GM19025 (cell line): ENCODE measurements around the gene CARMIL1.

Experiments
- ATAC-seq: cut with Tn5 transposase; IDR thresholded peaks from one replicate; pipeline ENCODE4 v1.9.1; 2021; ENCODE audit warnings: mild to moderate bottlenecking, low read depth, moderate library complexity; ENCODE audit not compliant: unreplicated experiment

The CARMIL1 gene

DNA sequence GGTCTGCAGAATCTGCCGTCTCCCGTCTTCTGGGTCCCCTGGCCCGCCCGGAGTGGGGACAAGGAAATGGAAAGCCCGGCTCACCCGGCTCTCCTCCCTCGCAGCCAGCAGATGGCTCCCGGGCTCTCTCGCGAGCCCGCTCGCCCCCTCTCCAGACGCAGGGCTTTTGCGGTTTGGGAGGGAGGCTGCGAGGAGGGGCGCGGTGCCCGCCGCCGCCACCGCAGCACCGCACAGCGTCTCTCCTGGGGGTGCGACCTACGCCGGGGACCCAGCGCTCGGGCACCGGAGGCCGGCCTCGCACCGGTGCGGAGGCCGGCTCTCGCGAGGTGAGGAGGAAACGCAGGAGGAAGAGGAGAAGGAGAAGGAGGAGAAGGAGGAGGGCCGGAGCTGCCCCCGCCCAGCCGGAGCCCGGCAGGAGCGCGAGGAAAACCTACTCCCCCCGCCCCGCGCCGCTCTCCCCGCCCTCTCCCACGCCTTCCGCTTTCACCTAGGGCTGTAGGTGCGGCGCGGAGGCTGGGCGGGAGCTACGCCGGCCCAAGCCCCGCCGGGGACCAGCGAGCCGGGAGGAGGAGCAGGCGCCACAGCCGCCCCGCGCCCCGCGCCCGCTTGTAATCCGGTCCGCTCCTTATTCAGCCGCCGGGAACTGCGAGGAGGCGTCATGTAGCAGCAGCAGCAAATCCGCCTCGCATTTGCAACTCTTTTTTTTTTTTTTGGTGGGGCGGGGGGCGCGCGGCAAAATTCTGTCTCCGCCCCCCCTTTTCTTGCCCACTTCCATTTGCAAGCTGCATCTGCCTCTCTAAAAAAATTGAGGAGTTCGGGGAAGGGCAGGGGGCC, at the start of gene CARMIL1:
Gene CARMIL1 (plus strand): TSS at position 461 of the 834 bp plus-strand sequence. CDS start 422 bp downstream, outside the sequence.
- ATAC-seq: peak; percentile 70

DNA sequence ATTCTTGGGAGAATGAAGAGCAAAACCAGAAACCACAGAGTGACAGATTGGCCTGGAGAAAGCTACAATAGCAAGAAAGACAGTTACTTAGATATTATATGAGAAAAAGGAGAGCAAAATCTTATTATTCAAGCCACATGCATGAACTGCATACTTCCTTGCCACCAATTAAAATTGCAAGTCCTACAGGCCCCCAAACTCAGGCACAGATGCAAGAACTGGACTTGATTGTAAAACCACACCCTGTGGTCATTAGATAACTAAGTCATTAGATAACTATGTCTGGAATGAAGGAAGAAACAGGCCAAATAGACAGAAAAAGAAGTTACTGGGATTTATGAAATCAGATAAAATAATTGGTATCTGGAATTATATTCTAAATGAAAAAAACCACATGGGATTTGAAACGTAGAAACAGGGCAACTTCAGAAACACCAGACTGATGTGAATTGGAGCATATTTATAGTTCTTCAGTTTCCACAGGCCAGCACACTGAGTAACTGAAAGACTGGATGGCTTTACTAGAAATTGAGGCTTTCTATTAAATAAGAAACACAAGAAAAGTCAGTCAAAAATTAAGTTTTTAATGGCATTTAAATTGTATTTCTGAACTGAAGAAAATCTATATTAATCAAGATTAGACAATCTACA, 49.4 kb upstream of the CARMIL1 start:
- no peak for ATAC-seq

DNA sequence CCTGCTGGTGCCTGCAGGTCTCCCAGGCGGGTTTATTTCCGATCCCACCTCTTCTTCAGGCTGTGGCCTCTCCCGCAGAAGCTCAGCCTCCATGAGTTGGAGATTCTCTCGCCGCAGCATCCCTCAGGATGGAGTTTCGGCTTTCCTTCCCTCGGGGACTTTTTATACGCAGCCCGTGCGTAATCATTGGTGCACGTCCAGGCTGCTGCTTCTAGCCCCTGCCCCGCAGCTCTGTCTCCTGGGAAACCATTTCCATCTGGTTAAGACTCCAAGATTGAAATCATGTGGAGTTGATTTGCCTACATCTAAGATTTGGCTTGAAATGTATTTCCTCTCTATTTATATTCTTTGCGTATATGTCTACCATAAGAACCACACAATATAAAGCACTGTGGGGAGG, 46.7 kb upstream of the CARMIL1 start:
- ATAC-seq: no peak

DNA sequence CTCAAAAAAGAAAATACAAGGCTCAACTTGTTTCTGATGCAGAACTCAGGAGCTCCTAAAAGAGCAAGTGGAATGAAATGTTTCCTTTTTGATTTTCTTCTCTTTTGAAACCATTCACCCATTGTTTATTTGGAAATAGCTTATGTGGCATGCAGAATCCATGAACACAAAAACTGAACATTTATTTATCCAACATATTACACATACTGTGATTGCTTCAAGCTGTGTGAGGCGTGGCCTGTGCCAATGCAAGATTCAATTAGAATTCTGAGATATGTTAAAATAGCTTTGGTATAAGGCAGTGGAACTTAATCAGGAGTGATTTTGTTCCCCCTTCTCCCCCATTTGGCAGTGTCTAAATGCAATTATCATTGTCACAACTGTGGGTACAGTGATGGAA, 45.9 kb upstream of the CARMIL1 start:
- no peak for ATAC-seq

DNA sequence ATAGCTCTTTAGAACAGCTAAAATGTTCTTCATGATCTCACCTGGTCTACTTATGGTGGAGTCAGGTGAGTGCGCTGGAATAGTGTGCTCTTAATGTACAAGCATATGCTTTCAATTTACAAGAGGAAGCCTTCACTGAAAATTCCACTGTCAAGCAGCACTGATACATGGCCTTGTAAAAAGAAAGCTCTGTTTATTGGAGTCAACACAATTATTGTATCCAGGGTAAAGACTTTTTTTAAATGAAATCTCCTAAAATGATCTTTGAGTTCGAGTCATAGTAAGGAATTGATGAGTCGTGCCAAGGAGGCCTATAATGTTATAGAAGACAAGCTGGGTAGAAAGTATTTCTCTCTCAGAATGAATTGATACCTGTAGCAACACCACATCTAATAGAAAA, 41.6 kb upstream of the CARMIL1 start:
- no peak for ATAC-seq

DNA sequence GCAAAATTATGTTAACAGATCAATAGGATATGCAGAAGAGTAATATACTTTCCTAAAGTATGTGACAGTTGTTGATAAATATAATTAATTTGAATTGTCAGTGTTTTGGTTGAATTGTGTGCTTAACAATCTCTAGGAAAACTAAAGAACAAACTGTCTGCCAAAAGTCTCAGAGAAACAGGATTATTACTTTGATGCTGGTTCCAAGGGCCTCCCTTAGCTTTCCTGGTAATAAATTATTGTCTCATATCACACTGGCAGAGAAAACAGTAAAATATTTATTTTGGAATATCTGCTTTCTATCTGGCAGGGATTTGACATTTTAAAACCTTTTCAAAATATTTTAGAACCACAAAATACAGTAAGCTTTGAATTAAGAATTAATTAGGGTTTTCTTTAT, 40.1 kb upstream of the CARMIL1 start:
- ATAC-seq: no peak

DNA sequence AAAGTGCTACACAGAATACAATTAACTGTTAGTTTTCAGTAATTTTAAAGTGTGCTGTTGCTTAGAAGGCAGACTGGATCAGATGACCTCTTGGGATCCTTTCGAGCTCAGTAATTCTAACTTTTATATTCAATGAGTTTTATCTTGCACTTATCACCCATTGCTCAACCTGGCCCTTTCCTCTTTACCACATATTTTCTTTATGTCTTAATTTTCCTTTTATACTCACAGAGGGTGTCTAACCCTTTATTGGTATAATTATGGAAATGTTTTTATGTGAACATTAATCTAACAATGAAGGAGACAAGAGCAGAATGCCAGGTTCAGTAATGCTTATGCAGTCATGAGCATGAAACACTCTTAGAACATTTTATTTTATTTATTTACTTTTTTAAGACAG, 39.7 kb upstream of the CARMIL1 start:
- no peak for ATAC-seq

DNA sequence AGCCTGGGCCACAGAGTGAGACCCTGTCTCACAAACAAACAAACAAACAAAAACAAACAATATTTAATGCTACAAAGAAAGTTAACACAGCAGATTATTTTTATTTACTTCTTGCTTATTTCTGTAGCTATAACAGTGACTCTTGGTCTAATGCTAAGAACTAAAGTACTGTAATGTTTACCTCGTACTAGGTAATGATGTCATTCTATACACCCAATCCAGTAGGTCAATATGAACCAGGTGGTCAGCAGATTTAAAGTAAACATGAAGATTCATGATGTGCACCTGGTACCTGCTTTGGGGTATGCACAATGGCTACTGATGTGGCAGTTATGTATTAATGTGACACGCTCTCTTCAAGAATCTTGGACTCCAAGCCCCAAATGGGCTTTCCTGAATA, 36.6 kb upstream of the CARMIL1 start:
- no peak for ATAC-seq

DNA sequence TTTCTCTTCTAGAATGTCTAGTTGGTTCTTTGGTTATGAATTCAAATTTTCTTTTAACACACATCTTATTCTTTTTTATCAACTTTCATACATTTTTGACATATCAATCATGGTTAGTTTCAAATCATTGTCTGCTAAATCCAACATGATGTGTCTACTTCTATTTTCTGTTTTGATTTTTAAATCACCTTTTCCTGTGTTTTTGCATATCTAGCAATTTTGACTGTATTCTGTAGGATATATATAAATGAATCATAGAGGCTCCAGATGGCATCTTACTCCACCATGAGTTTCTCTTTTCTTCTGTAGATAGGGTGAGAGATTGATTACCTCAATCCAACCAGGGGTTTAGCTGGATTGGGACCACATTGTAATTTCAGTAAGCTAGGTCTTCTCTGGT, 34.3 kb upstream of the CARMIL1 start:
- ATAC-seq: no peak

DNA sequence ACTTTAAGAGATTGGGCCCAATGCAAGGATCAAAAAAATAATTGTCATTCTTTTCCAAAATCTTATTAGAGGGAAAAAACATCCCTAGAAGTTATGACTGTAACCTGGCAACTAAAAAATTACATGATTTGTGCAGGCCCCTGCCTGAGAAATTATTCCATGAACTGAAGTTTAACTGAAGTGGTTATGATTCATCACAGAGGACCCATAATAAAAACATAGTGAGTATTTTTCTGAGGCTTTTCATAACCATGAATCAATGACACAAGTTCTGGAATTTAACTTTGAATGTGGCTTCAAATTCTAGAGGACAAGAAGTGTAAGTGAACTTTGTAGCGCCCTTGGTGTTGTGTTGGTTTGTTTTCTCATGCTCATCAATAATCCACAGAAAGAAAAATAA, 31.1 kb upstream of the CARMIL1 start:
- no peak for ATAC-seq

DNA sequence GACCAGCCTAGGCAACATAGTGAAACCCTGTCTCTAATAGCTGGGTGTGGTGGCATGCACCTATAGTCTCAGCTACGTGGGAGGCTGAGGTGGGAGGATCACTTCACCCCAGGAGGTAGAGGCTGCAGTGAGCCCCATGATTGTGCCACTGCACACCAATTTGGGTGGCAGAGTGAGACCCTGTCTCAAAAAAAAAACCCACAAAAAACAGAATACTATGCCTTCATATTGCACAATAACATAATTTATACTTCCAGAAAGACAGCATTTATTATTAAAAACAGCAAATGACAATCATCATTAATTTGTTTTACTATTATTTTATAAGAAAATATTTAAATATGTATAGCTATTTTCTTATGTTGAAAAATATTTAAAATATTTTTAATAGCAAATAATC, 30.0 kb upstream of the CARMIL1 start:
- no peak for ATAC-seq

DNA sequence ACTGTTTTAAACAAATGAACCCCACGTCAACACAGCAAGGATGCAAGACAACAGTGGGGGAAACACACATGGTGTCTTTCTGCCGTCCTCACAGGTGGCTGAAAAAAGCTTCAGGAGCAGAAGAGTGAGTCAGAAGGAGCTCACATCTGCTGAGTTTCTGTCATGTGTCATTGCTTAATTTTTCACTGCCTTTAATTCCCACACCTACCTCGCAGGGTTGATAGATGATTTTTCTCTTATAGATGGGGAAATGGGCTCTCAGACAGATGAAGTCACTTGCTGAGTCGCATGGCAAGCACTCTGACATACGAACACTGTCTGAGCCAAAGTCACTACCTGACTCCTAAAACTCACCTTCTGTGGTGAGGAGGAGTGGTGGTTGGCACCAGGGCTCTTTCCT, 28.3 kb upstream of the CARMIL1 start:
- peak; percentile 72 for ATAC-seq

DNA sequence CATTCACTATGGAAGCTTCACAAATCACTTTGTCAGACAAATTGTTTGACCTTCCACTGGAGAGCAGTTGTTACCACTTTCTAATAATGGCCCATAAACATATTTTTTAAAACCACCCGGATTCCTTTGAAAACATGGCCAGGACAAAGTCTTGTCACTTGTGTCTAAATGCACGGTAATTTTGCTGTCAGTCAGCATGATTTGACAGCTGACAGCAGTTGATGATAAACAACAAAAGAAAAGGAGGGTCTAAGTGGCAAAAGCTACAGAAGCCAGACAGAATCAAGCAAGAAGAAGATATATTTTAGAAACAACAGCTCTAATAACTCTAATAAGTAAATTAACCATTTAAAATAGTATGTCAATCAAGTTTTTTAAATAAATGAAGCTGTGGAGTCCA, 27.7 kb upstream of the CARMIL1 start:
- no peak for ATAC-seq

DNA sequence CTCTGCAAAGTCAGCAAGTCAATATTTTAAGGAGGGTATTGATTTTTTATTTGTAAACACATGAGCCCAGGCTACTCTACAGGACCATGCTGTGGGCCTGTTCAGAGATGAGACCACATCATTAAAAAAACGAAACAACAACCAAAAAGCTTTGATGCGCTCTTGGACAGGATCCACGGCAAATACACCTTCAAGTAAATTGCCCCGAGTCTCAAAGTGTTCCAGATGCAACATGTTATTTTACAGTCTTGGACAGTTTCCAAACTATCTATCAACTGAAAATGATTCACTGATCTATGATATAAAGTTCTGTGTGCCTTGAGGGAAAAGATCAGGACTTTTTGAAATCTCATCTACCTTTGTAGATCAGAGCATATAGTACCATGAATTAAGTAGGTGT, 25.8 kb upstream of the CARMIL1 start:
- no peak for ATAC-seq

DNA sequence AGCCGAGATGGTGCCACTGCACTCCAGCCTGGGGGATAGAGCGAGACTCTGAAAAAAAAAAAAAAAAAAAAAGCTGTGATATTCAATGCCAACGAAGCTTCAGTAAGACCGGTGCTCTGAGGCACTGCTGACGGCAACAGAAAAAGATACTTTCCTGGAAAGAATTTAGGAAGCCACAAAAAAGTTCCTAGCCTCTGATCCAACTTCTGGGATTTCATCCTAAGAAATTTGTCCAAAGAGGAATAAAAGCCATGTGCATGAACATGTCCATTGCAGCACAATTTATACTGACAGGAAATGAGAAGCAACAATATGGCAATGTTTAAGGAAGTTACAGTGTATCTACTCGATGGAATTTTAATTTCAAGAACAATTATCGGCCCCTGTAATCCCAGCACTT, 24.5 kb upstream of the CARMIL1 start:
- ATAC-seq: no peak

DNA sequence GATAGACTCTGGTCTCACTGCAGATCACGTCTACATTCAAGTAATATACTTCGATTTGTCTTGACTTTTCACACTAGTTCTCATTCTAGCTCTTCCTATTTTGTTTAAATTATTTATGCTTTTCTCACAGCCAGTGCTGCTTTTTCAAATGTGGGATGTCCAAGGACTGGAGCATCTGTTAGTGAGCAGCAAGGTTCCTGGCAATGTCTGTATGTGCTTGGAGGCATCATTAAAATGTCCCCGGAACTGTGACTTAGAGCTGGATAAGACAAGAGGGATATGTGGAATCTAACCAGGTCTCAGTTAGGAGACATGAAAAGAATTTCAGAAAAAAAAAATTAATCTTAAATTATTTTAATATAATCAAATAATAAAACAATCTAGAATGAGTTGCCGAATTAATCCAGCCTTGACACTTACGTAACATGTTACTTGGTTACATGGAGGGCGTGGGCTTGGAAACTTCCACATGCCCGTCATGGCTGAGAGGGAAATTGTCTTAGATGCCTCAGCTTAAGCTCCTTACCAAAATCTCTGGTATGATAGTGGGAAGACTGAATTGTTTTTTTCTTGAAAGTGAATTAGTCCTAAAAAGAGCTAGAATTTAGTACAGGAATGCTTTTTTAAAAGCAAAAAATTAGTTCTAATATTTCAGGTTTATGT, 21.4 kb upstream of the CARMIL1 start:
- no peak for ATAC-seq

DNA sequence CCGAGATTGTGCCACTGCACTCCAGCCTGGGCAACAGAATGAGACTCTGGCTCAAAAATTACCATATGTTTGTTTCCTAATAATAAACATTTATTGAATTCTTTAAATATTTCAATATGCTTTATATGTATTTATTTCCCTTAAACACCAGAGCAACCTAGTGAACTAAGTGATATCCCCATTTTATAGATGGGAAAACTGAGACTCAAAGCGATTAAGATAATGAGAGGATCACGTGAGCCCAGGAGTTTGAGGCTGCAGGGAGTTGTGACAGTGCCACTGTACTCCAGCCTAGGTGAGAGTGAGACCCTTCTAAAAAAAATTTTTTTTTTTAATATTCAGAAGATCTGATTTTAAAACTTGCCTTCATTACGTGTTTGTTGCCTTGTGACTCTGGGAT, 19.4 kb upstream of the CARMIL1 start:
- ATAC-seq: no peak

DNA sequence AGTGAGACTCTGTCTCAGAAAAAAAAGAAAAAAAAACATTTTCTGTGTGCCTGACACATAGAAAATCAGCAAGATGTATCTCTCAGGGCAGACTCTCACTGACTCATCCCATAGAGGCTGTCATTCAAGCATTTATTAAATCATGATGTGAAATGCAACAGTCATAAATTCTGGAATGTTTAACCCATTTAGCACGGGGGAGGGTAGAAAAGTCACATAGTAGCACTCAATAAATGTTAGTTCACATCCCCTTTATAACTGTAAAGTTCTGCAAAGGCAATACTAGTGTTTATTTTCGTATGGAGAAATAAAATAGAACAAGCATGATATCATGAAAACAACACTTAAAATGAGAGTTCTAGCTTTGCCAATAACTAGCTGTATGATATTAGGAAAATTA, 15.5 kb upstream of the CARMIL1 start:
- no peak for ATAC-seq

DNA sequence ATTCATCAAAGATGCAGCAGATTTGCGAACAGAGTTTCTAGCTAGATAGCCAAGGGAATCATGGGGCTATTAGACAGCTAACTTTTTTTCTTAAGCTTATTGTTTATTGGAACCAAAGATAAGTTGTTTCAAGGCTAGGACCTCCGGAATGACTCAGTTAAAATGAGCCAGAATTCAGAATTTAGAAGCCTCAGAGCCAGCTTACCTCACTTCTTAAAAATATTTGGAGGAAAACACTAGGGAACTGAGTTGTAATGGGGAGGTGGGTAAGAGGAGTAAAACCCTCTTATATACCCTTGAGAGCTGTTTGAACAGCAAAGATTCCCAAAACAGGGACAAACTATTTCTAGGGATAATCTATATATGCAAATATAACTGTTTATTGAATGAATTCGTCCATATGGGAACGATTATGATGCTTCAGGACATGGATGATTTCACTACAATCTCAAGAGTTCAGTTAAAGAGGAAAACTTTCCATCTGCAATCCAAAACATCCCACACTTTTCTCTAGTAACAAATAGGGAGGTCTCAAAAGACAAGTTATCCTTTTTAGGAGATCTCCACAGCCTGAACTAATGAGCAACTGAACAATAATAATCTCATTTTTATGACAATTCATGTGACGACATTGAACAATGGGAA, 12.6 kb upstream of the CARMIL1 start:
- no peak for ATAC-seq

DNA sequence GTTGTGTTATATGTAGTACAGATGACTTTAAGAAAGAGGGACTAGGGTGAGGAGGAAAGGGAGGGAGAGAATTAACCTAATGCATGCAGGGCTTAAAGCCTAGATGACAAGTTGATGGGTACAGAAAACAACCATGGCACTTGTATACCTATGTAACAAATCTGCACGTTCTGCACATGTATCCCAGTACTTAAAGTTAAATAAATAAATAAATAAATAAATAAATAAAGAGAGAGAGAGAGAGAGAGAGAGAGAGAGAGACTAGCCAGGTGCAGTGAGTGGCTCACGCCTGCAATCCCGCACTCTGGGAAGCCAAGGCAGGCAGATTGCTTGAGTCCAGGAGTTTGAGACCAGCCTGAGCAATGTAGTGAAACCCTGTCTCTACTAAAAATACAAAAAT, 11.5 kb upstream of the CARMIL1 start:
- ATAC-seq: no peak

DNA sequence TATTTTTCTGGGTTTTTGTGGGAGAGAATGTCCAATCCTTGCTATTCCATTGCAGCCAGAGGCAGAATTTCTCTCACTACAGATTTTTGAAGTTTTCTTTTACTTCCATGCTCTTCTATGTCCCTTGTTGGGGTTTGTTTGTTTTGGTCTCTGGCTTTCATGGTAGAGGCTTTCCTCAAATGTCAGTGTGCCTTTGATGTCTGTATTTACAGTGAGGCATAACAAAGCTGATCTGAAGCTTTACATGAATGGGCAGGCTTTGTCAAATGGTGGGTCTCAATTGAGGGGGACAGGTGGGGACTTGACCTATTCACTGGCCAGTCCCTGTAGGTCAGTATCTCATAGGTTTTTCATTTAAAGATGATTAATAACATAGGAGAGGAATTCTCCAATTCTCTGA, 8.6 kb upstream of the CARMIL1 start:
- ATAC-seq: no peak
